Activated CD4-positive, alpha-beta T cell treated with anti-CD3 and anti-CD28 coated beads, Interleukin-2, Interleukin-4, amounts not matched to agents 100 ng/mL and 50 ng/mL, durations not matched to agents 16 hours and 8 hours (primary cell): Measurements from ENCODE around the gene CCDC38.

Experiments
- DNase-seq: peaks from one replicate; pipeline ENCODE4 v3.0.0-alpha.2; 2020; ENCODE audit warnings: low spot score

CCDC38 gene

GRCh38 chr12:95836185-95836609 lies 106.2 kb downstream of the CCDC38 start:
- DNase-seq = no peak

GRCh38 chr12:95834572-95834971 lies 107.8 kb downstream of the CCDC38 start:
- no peak for DNase-seq

- DNase-seq = peak; percentile 39
These were observed 111.9 kb downstream of the CCDC38 start for GRCh38 chr12:95830335-95831089.

- DNase-seq = no peak
These were observed 113.0 kb downstream of the CCDC38 start for GRCh38 chr12:95829395-95829794.

GRCh38 chr12:95820096-95820703 lies 122.2 kb downstream of the CCDC38 start:
- no peak for DNase-seq
